ENCODE data around the gene WIPI1.

WIPI1 gene

GRCh38 chr17:68440526-68440925 lies 16.8 kb downstream of the WIPI1 start:
- FAIRE-seq (no peak), DNase-seq (ENCODE audit: low spot score) (no peak)

DNA sequence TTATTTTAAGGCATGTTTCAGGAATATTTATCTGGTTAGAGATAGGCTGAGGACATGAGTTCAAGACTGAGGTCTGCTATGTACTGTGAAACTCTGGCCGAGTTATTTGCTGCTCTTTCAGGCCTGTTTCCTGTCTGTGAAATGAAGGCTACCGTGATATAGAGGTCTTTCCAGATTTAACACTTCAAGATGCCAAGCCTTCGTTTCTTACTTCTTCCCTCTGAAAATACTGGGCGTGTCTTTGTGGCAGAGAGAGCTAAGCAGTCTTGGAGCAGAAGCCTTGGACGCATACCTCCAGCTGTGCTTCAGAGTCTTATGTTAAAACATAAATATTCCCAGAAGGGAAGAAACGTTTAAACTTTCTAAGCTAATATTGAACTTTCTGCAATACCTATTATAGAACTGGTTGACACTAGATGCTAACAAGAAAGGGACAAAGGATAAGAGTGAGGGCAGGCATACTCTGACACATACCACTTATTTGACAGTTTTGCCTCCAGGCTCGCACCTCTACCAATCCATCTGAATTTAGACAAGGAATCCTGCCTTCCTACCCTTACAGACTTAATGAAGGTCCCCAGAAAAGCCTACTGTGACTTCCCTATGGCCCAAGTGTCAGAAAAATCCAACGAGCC lies 17.5 kb downstream of the WIPI1 start:
- no peak for DNase-seq (ENCODE audit: low spot score)
- FAIRE-seq: no peak

DNA sequence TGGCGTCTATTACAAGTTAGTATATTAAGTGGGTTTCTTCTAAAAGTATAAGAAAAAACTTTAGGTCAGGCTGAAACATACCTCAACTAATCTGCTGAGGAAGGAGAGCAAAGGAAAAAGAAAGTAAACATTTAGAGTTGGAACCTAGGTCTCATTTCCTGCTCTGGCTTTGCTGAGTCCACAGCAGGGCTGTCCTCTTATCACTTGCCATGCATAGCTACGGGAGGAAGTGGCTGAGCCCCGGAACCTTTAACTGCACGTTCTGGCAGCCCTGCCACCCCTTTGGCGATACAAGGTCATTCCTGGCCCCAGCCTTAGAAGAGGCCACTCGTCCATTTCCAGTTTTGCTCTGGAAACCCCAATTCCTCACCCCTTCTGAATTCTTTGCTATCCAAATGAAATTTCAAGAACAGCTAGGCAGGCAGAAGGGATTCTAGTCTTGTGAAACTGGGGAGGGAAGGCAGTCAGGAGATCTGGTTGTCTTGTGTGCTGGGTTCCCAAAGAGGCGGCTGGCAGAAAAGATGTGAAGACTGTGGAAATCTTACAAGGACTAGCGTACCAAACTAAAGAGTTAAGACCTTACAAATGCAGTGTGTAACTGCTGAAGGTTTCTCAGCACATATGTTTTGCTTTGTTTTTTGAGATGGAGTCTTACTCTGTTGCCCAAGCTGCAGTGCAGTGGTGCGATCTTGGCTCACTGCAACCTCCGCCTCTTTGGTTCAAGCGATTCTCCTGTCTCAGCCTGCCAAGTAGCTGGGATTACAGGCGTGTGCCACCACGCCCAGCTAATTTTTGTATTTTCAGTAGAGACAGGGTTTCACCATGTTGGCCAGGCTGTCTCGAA lies 19.1 kb downstream of the WIPI1 start:
- FAIRE-seq (no peak), DNase-seq (ENCODE audit: low spot score) (no peak)

- FAIRE-seq: no peak
These were observed 21.1 kb downstream of the WIPI1 start for GRCh38 chr17:68435876-68436842.

GRCh38 chr17:68435361-68435760 lies 21.9 kb downstream of the WIPI1 start:
- DNase-seq (ENCODE audit: low spot score): no peak
- FAIRE-seq: no peak

More at GRCh38 chr17:68435876-68436842, 21.1 kb downstream of the WIPI1 start:
- peak; percentile 49 for DNase-seq (ENCODE audit: low spot score)

GRCh38 chr17:68433911-68434508 lies 23.3 kb downstream of the WIPI1 start:
- no peak for DNase-seq (ENCODE audit: low spot score)

DNA sequence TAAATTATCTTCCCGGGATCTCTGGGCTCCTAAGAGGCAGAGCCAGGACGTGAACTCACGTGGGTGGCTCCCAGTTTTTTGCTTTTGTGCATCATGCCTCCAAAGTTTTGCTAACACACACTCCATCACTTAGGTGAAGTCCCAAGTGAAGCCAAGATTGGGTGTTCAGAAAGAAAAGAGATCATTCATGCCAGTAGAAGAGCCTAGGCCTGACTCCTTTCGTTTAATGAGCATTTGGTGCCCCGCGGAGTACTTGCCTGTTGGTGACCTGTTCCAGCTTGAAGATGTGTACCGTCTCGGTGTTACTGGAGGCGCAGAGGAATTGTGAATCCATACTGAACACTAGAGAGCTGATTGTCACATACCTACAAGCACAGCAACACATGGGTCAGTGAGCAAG lies 24.1 kb downstream of the WIPI1 start:
- FAIRE-seq (no peak), DNase-seq (ENCODE audit: low spot score) (no peak)

More at GRCh38 chr17:68433911-68434508, 23.3 kb downstream of the WIPI1 start:
- no peak for FAIRE-seq

DNA sequence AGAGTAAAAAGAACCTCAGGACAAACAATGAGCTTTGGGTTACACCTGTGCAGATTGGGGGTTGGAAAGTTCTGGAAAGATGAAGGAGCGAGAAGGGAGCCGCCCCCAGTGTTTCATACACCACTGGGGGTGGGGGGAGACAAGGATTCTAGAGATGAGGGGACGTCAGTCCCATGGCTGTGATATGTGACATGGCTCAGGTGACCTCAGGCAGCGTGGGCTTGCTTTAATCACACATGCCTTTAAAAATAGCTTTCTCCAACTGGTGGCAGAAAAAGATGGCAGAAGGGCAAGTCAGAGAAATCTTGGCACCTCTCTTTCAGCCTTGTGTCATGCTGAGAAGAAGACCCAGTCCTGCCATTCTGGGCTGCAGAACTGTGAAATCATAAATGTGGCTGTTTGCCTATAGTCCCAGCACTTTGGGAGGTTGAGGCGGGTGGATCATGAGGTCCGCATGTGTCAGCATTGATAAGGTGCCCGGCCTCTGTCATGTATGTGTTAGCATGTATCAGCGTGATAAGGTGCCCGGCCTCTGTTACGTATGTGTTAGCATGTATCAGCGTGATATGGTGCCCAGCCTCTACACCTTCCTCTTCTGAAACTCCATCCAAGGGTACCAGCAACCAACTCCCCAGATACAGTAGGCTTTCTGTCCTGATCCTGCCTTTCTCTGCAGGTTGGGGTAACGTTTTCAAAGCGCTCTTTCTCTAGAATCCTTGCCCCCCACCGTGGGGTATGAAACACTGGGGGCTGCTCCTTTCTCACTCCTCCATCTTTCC lies 25.0 kb downstream of the WIPI1 start:
- FAIRE-seq (no peak), DNase-seq (ENCODE audit: low spot score) (no peak)

DNA sequence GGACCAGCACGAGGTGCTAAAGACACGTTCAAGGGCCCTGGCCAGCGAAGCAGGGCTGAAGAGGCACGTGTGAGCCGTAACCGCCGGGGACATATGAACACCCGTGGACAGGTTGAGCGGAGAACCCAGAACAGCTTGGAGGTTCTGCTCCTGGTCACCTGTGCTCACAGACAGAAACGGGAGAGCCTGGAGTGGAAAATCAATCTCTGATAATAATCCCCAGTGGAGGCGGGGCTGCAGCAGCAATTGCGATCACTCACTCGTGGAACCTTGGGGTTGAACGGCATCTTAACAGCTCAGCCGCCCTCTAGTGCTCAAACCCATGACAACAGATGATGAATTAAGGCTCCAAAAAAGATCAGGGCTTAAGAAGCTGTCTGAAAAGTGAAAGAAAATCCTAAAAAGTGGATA lies 25.6 kb downstream of the WIPI1 start:
- FAIRE-seq (no peak), DNase-seq (ENCODE audit: low spot score) (no peak)

DNA sequence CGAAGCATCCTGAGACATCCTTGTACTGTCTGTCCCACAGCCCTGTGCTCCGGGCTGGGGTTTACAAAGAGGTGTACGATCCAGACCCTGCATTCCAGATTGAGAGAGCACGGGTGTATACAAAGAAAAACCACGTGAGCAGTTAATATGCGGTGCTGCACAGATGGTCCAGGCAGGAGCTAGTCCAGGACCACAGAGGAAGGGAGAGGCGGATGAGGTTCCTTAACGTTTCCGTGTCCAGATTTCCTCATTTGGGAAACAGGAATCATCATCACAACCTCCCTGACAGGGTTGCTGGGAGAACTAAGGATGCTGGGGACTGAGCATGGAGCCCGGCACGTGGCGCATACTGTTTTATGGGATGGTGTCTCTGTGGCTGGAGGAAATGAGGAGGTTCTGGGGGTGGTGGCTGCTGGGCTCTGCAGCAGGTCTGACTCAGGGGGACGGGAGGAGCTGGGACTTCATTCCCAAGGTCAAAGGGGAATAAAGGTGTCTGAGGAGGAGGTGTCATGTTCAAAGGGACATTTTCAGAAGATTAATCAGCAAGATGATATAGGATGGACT lies 26.2 kb downstream of the WIPI1 start:
- DNase-seq (ENCODE audit: low spot score) (no peak), FAIRE-seq (no peak)

- DNase-seq (ENCODE audit: low spot score) (no peak), FAIRE-seq (no peak)
These were observed 27.4 kb downstream of the WIPI1 start for GRCh38 chr17:68429881-68430280.

- no peak for FAIRE-seq
- no peak for DNase-seq (ENCODE audit: low spot score)
These were observed 28.7 kb downstream of the WIPI1 start for GRCh38 chr17:68428498-68429172.

DNA sequence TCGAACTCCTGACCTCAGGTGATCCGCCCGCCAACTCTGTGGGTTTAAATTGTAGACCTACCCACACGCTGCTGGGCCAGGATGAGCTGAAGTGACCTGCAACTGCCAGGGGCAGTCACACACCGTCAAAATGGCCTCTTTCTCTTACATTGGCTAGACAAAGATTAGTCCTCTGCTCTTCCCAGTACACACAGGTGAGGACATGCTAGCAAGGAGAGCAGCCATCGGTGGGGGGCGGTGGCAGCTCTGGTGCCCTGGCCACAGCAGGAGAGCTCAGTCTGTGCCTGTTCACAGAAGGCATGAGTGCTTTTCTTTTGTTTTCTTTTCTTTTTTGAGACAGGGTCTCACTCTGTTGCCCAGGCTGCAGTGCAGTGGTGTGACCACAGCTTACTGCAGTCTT lies 29.7 kb downstream of the WIPI1 start:
- FAIRE-seq (no peak), DNase-seq (ENCODE audit: low spot score) (no peak)

- FAIRE-seq: no peak
- DNase-seq (ENCODE audit: low spot score): no peak
These were observed 31.3 kb downstream of the WIPI1 start for GRCh38 chr17:68425979-68426378.

DNA sequence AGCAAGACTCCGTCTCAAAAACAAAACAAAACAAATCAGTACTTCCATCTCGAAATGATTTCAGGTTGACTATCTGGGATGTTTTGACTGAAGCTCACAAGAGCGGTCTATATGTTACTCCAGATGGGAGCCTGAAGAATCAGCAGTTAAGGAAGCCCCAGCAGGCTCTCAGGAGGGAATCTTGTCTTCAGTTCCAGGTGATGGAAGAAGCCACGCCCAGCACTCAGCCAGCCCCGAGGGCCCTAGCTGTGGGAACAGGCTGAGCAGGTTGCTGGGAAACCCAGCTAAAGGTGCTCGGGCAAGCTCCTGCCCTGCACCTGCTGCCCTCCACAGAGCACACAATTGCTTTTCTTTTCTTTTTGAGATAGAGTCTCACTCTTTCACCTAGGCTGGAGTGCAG lies 32.4 kb downstream of the WIPI1 start:
- no peak for FAIRE-seq
- no peak for DNase-seq (ENCODE audit: low spot score)

GRCh38 chr17:68424203-68424602 lies 33.1 kb downstream of the WIPI1 start:
- DNase-seq (ENCODE audit: low spot score) (no peak), FAIRE-seq (no peak)

GRCh38 chr17:68423251-68423650 lies 34.0 kb downstream of the WIPI1 start:
- FAIRE-seq (no peak), DNase-seq (ENCODE audit: low spot score) (no peak)

DNA sequence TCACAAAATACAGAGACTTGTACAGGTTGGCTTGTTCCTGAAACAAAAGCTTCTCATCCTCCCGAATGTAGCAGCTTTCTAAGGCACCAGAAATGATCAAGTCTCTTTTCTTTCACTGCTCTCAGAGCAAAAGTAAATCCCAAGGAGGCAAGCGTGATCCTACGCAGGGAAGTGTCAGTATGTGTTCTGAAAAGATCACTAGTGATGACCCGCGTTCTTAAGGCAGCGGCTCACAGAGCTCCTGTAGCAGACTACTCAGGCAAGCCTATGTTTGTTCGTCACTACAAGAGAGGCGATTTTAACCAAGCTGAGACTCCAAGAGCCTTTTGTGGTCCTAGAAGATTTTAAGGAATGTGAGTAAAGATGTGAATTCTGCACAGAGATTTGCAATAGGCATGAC lies 34.5 kb downstream of the WIPI1 start:
- DNase-seq (ENCODE audit: low spot score) (no peak), FAIRE-seq (no peak)

GRCh38 chr17:68421486-68421885 lies 35.8 kb downstream of the WIPI1 start:
- FAIRE-seq: no peak
- DNase-seq (ENCODE audit: low spot score): no peak

DNA sequence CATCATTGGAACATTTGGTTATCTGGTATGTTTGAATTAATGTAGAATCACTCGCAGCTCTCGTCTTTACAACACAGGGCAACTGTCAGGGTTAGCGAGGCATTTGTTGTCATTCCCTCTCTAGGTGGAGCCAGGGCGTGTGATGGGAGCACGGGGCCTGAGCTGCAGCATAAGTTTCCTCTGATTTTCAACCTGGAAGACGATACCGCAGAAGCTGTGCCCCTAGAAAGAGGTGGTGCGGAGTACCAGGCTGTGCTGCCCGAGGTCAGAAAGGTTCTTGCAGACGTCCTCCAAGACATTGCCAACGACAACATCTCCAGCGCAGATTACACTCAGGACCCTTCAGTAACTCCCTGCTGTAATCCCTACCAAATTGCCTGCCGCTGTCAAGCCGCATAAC lies 37.2 kb downstream of the WIPI1 start:
- DNase-seq (ENCODE audit: low spot score) (no peak), FAIRE-seq (no peak)
